CD4-positive, alpha-beta memory T cell (primary cell): ENCODE results near the gene DCDC2C. TPM values are rescaled to one million over a fixed set of nuclear protein-coding genes. Genes with fewer than 3 reads are reported as not detected.

Source experiments
- CTCF ChIA-PET: fragments of 350-600 bp; sonication (Branson Sonifier 250); formaldehyde crosslinking; loops from one replicate; lab custom pipeline; 2021; ENCODE audit warnings: inconsistent platforms; ENCODE audit not compliant: partially characterized antibody; lab: Charles Lee
- POLR2A ChIA-PET: fragments of 350-600 bp; sonication (Branson Sonifier 250); formaldehyde crosslinking; loops from one replicate; lab custom pipeline; 2021; ENCODE audit not compliant: partially characterized antibody; lab: Charles Lee
- DNase-seq, 5 donors: peaks; one replicate each; pipeline versions ENCODE4 v3.0.0 to v3.0.0-alpha.2; 2020 to 2022; ENCODE audit warnings: mixed read lengths in 1 of 5
- H3K27ac ChIP-seq: one replicate; pipeline ENCODE4 v1.7.0; 2013; ENCODE audit warnings: low read depth, low read length
- H3K27me3 ChIP-seq: 2 replicates; pipeline ENCODE4 v1.7.0; 2013; ENCODE audit warnings: mild to moderate bottlenecking, low read length, moderate library complexity; ENCODE audit not compliant: insufficient read depth
- H3K36me3 ChIP-seq: 2 replicates; pipeline ENCODE4 v1.7.0; 2013; ENCODE audit warnings: mild to moderate bottlenecking, low read length, moderate library complexity; ENCODE audit not compliant: insufficient read depth
- H3K4me1 ChIP-seq: 2 replicates; pipeline ENCODE4 v1.7.0; 2013; ENCODE audit warnings: mild to moderate bottlenecking, low read length, moderate library complexity; ENCODE audit not compliant: insufficient read depth
- H3K4me3 ChIP-seq, 2 donors: one replicate each; pipeline ENCODE4 v1.7.0; 2013; ENCODE audit warnings: low read length in 2 of 2, mild to moderate bottlenecking in 1 of 2
- H3K9me3 ChIP-seq, 2 donors: one replicate each; pipeline ENCODE4 v1.7.0; 2013; ENCODE audit warnings: low read length in 2 of 2, control low read depth in 1 of 2; ENCODE audit not compliant: control insufficient read depth in 1 of 2
- H3K27ac Mint-ChIP-seq, 7 donors: one replicate each; pipeline ENCODE4 v1.8.0; 2020 to 2021; ENCODE audit warnings: mixed read lengths in 7 of 7, mild to moderate bottlenecking in 6 of 7, inconsistent platforms in 3 of 7, moderate library complexity in 3 of 7
- H3K27me3 Mint-ChIP-seq, 2 donors: one replicate each; pipeline ENCODE4 v1.8.0; 2020 to 2021; ENCODE audit warnings: mixed read lengths in 2 of 2
- H3K36me3 Mint-ChIP-seq, 2 donors: one replicate each; pipeline ENCODE4 v1.8.0; 2020 to 2021; ENCODE audit warnings: mixed read lengths in 2 of 2, inconsistent platforms in 1 of 2, mild to moderate bottlenecking in 1 of 2
- H3K4me1 Mint-ChIP-seq, 4 donors: one replicate each; pipeline ENCODE4 v1.8.0; 2020 to 2021; ENCODE audit warnings: mixed read lengths in 4 of 4, mild to moderate bottlenecking in 1 of 4
- H3K4me3 Mint-ChIP-seq, 8 donors: one replicate each; pipeline ENCODE4 v1.8.0; 2020 to 2021; ENCODE audit warnings: mixed read lengths in 8 of 8, mild to moderate bottlenecking in 7 of 8, moderate library complexity in 6 of 8, inconsistent platforms in 3 of 8
- H3K9me3 Mint-ChIP-seq, 8 donors: one replicate each; pipeline ENCODE4 v1.8.0; 2020 to 2021; ENCODE audit warnings: mixed read lengths in 8 of 8, mild to moderate bottlenecking in 5 of 8, inconsistent platforms in 3 of 8, moderate library complexity in 1 of 8
- intact Hi-C: fragments of 100-400 bp; cut with micrococcal nuclease; formaldehyde crosslinking; loops from one replicate; pipeline ENCODE4 v1.15.1; 2023
- polyA plus RNA-seq, 2 donors: library from polyadenylated mRNA; unstranded; fragments of 300-500 nt; fragmentation: Illumina TruSeq; gene quantifications; one replicate each; pipeline ENCODE4 v1.2.3, GENCODE V29; 2021
- total RNA-seq, 2 experiments: library from RNA; stranded (reverse); gene quantifications; one replicate each; pipeline ENCODE4 v1.2.3, GENCODE V29; 2021

DCDC2C gene
- total and polyA plus RNA-seq, 4 experiments from 2014 or later, result not detected

GRCh38 chr2:3747032-3747654 is 43.8 kb downstream of the DCDC2C start:
- H3K9me3 Mint-ChIP-seq, result no peaks in the 10 kb centered on the region
- no peak overlapping the region for H3K4me3 Mint-ChIP-seq
- H3K4me1 ChIP-seq, result no peaks in the 10 kb centered on the region
- ChIA-PET POLR2A (no interaction called here), CTCF (no interaction called here)
- H3K4me3 ChIP-seq, result no peak overlapping the region
- H3K36me3 ChIP-seq, result no peaks in the 10 kb centered on the region
- no peaks in the 10 kb centered on the region for H3K4me1 Mint-ChIP-seq
- H3K27me3 Mint-ChIP-seq, result peaks cover 13 to 24% of the 10 kb centered on the region in 2 donors
- H3K9me3 ChIP-seq, result no peaks in the 10 kb centered on the region
- H3K27ac Mint-ChIP-seq, result no peak overlapping the region
- DNase-seq, result no peak
- no peak overlapping the region for H3K27ac ChIP-seq
- H3K27me3 ChIP-seq, result no peaks in the 10 kb centered on the region
- H3K36me3 Mint-ChIP-seq, result no peaks in the 10 kb centered on the region
- intact Hi-C loops, result no loop called here

GRCh38 chr2:3747826-3748225 is 44.5 kb downstream of the DCDC2C start:
- no peaks in the 10 kb centered on the region for H3K4me1 ChIP-seq
- H3K4me3 Mint-ChIP-seq, result no peak overlapping the region
- H3K27me3 Mint-ChIP-seq, result peaks cover 12 to 18% of the 10 kb centered on the region in 2 donors
- DNase-seq, result no peak
- H3K4me3 ChIP-seq, result no peak overlapping the region
- ChIA-PET POLR2A (no interaction called here), CTCF (no interaction called here)
- H3K9me3 Mint-ChIP-seq, result no peaks in the 10 kb centered on the region
- no peaks in the 10 kb centered on the region for H3K4me1 Mint-ChIP-seq
- no peaks in the 10 kb centered on the region for H3K36me3 Mint-ChIP-seq
- intact Hi-C loops, result no loop called here
- H3K27ac Mint-ChIP-seq, result no peak overlapping the region
- no peaks in the 10 kb centered on the region for H3K27me3 ChIP-seq
- no peaks in the 10 kb centered on the region for H3K9me3 ChIP-seq
- no peaks in the 10 kb centered on the region for H3K36me3 ChIP-seq
- H3K27ac ChIP-seq, result no peak overlapping the region

GRCh38 chr2:3749201-3749600 is 45.8 kb downstream of the DCDC2C start:
- H3K9me3 Mint-ChIP-seq, result no peaks in the 10 kb centered on the region
- no peaks in the 10 kb centered on the region for H3K36me3 ChIP-seq
- no peak overlapping the region for H3K27ac Mint-ChIP-seq
- H3K27me3 ChIP-seq, result no peaks in the 10 kb centered on the region
- no peaks in the 10 kb centered on the region for H3K4me1 Mint-ChIP-seq
- intact Hi-C loops, result no loop called here
- peaks cover 11% of the 10 kb centered on the region in 2 donors for H3K27me3 Mint-ChIP-seq
- ChIA-PET CTCF (no interaction called here), POLR2A (no interaction called here)
- no peaks in the 10 kb centered on the region for H3K9me3 ChIP-seq
- no peak overlapping the region for H3K4me3 ChIP-seq
- no peak for DNase-seq
- H3K27ac ChIP-seq, result no peak overlapping the region
- no peak overlapping the region for H3K4me3 Mint-ChIP-seq
- H3K4me1 ChIP-seq, result no peaks in the 10 kb centered on the region
- no peaks in the 10 kb centered on the region for H3K36me3 Mint-ChIP-seq

GRCh38 chr2:3751251-3751650 is 47.9 kb downstream of the DCDC2C start:
- CTCF ChIA-PET, result no interaction called here
- DNase-seq, result no peak
- H3K4me1 ChIP-seq, result no peaks in the 10 kb centered on the region
- H3K27ac ChIP-seq, result no peak overlapping the region
- Mint-ChIP-seq H3K4me1 (no peaks in the 10 kb centered on the region), H3K27ac (no peak overlapping the region), H3K9me3 (peaks cover 0 to 3% (median 0%) of the 10 kb centered on the region in 8 donors), H3K27me3 (peaks cover 7 to 11% of the 10 kb centered on the region in 2 donors), H3K4me3 (no peak overlapping the region), H3K36me3 (no peaks in the 10 kb centered on the region)
- POLR2A ChIA-PET, result no interaction called here
- H3K4me3 ChIP-seq, result no peak overlapping the region
- no peaks in the 10 kb centered on the region for H3K27me3 ChIP-seq
- H3K9me3 ChIP-seq, result no peaks in the 10 kb centered on the region
- H3K36me3 ChIP-seq, result no peaks in the 10 kb centered on the region
- intact Hi-C loops, result no loop called here

DNA sequence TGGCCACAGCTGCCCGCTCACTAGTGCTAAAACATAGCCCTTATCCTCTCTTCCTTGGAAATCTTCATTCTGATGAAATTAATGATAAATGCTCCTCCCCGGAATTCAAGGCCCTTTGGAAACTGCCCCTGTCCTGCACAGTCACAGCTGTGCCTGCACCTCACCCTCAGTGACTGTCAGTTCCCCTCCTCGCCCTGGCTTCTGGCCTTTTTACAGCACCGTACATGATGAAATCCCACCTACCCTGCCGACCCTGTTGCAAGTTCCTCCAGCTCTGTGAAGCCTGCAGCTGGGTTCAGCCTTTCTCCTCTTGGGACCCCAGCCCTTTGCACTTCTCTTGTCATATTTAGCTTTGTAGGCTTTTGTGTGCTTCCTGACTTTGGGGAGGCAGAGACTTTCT is 48.4 kb downstream of the DCDC2C start:
- no peak overlapping the region for H3K4me3 Mint-ChIP-seq
- H3K27ac Mint-ChIP-seq, result no peak overlapping the region
- H3K9me3 Mint-ChIP-seq, result peaks cover 0 to 3% (median 0%) of the 10 kb centered on the region in 8 donors
- H3K4me1 ChIP-seq, result no peaks in the 10 kb centered on the region
- H3K27me3 ChIP-seq, result no peaks in the 10 kb centered on the region
- CTCF ChIA-PET, result no interaction called here
- H3K9me3 ChIP-seq, result no peaks in the 10 kb centered on the region
- H3K27me3 Mint-ChIP-seq, result peaks cover 4 to 11% of the 10 kb centered on the region in 2 donors
- no peak for DNase-seq
- H3K36me3 Mint-ChIP-seq, result no peaks in the 10 kb centered on the region
- no peaks in the 10 kb centered on the region for H3K36me3 ChIP-seq
- POLR2A ChIA-PET, result no interaction called here
- H3K27ac ChIP-seq, result no peak overlapping the region
- no peak overlapping the region for H3K4me3 ChIP-seq
- H3K4me1 Mint-ChIP-seq, result no peaks in the 10 kb centered on the region
- intact Hi-C loops, result no loop called here

DNA sequence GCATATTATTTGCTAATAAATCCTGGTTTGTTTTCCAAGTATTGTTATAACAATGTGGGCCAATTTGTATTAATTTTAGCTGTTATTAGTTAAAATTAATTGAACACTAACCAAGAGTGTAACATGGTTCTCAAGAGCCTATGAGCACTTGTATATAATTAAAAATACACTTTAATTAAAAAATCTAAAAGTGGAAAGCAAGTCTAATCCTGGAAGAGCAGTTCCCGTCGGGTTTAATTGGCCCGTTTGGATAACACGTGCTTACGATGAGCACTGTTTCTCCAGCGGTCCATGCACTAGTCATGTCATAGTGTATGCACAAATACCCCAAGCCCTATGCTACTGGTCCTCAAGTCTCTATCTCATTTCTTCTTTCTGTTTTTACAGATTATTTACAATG is 49.0 kb downstream of the DCDC2C start:
- CTCF ChIA-PET, result no interaction called here
- no peaks in the 10 kb centered on the region for H3K4me1 Mint-ChIP-seq
- no peak overlapping the region for H3K27ac ChIP-seq
- H3K4me1 ChIP-seq, result no peaks in the 10 kb centered on the region
- H3K27ac Mint-ChIP-seq, result no peak overlapping the region
- no peaks in the 10 kb centered on the region for H3K36me3 Mint-ChIP-seq
- POLR2A ChIA-PET, result no interaction called here
- peaks cover 4 to 11% of the 10 kb centered on the region in 2 donors for H3K27me3 Mint-ChIP-seq
- H3K36me3 ChIP-seq, result no peaks in the 10 kb centered on the region
- H3K9me3 Mint-ChIP-seq, result peaks cover 0 to 3% (median 0%) of the 10 kb centered on the region in 8 donors
- no peak overlapping the region for H3K4me3 ChIP-seq
- DNase-seq, result no peak
- no peaks in the 10 kb centered on the region for H3K27me3 ChIP-seq
- intact Hi-C loops, result no loop called here
- no peaks in the 10 kb centered on the region for H3K9me3 ChIP-seq
- H3K4me3 Mint-ChIP-seq, result no peak overlapping the region

GRCh38 chr2:3753561-3753960 is 50.2 kb downstream of the DCDC2C start:
- ChIA-PET CTCF (no interaction called here), POLR2A (no interaction called here)
- peaks cover 6 to 12% of the 10 kb centered on the region in 2 donors for H3K27me3 Mint-ChIP-seq
- H3K9me3 Mint-ChIP-seq, result peaks cover 0 to 3% (median 0%) of the 10 kb centered on the region in 8 donors
- H3K36me3 ChIP-seq, result no peaks in the 10 kb centered on the region
- no peak overlapping the region for H3K4me3 Mint-ChIP-seq
- H3K36me3 Mint-ChIP-seq, result no peaks in the 10 kb centered on the region
- no peak overlapping the region for H3K27ac ChIP-seq
- H3K9me3 ChIP-seq, result no peaks in the 10 kb centered on the region
- no peaks in the 10 kb centered on the region for H3K27me3 ChIP-seq
- no peaks in the 10 kb centered on the region for H3K4me1 ChIP-seq
- no peaks in the 10 kb centered on the region for H3K4me1 Mint-ChIP-seq
- DNase-seq, result no peak
- H3K4me3 ChIP-seq, result no peak overlapping the region
- intact Hi-C loops, result no loop called here
- no peak overlapping the region for H3K27ac Mint-ChIP-seq
